SK-N-SH treated with all-trans-retinoic acid at 6 μM for 48 hours (cell line): ENCODE measurements around the gene SEC14L2.
A peak's percentile ranks its signal among the peaks of the same experiment; 100 is the strongest.

Source experiments
- ATAC-seq: fragments of 200-7000 bp; cut with Tn5 transposase; 3 replicates; pipeline ENCODE4 v1.9.1; 2020; ENCODE audit warnings: mild to moderate bottlenecking, moderate library complexity
- ARNTL ChIP-seq: fragments of 450-650 bp; formaldehyde crosslinking; IDR thresholded peaks from 2 replicates; pipeline ENCODE4 v1.5.0; 2020; ENCODE audit warnings: low read depth, mild to moderate bottlenecking, moderate library complexity, borderline replicate concordance
- BACH2 ChIP-seq: fragments of 250-450 bp; sonication (Bioruptor Pico); IDR thresholded peaks from 2 replicates; pipeline ENCODE4 v1.9.0; 2021; ENCODE audit warnings: mild to moderate bottlenecking, borderline replicate concordance
- CSDC2 ChIP-seq: fragments of 250-450 bp; sonication (Bioruptor Pico); IDR thresholded peaks from 2 replicates; pipeline ENCODE4 v1.5.0; 2020; ENCODE audit warnings: mild to moderate bottlenecking, moderate library complexity
- ESRRG ChIP-seq: fragments of 250-450 bp; sonication (Bioruptor Pico); IDR thresholded peaks from 2 replicates; pipeline ENCODE4 v1.6.1; 2021; ENCODE audit warnings: mild to moderate bottlenecking
- GLIS3 ChIP-seq: fragments of 250-450 bp; sonication (Bioruptor Pico); IDR thresholded peaks from 2 replicates; pipeline ENCODE4 v1.5.0; 2020; ENCODE audit warnings: mild to moderate bottlenecking, moderate library complexity
- ISL1 ChIP-seq: fragments of 250-450 bp; sonication (Bioruptor Pico); IDR thresholded peaks from 2 replicates; pipeline ENCODE4 v2.1.2; 2022; ENCODE audit warnings: mild to moderate bottlenecking, moderate library complexity
- OSR1 ChIP-seq: fragments of 250-450 bp; sonication (Bioruptor Pico); IDR thresholded peaks from 2 replicates; pipeline ENCODE4 v1.8.0; 2022; ENCODE audit warnings: moderate library complexity, mild to moderate bottlenecking, inconsistent platforms
- PPARA ChIP-seq: fragments of 250-450 bp; sonication (Bioruptor Pico); IDR thresholded peaks from 2 replicates; pipeline ENCODE4 v1.5.0; 2020; ENCODE audit warnings: mild to moderate bottlenecking, borderline replicate concordance
- SNAI2 ChIP-seq: fragments of 250-450 bp; sonication (Bioruptor Pico); IDR thresholded peaks from 2 replicates; pipeline ENCODE4 v1.5.0; 2020; ENCODE audit warnings: mild to moderate bottlenecking, moderate library complexity
- TCF4 ChIP-seq: fragments of 250-450 bp; sonication (Bioruptor Pico); IDR thresholded peaks from 2 replicates; pipeline ENCODE4 v1.8.0; 2021; ENCODE audit warnings: mild to moderate bottlenecking, moderate library complexity, borderline replicate concordance
- TOX ChIP-seq: fragments of 250-450 bp; sonication (Bioruptor Pico); IDR thresholded peaks from 2 replicates; pipeline ENCODE4 v1.8.0; 2021; ENCODE audit warnings: mild to moderate bottlenecking, moderate library complexity, borderline replicate concordance
- ZC3H10 ChIP-seq: fragments of 250-450 bp; sonication (Bioruptor Pico); IDR thresholded peaks from 2 replicates; pipeline ENCODE4 v1.5.1; 2021; ENCODE audit warnings: mild to moderate bottlenecking, moderate library complexity
- ZFP3 ChIP-seq: fragments of 250-450 bp; sonication (Bioruptor Pico); IDR thresholded peaks from 2 replicates; pipeline ENCODE4 v1.5.0; 2020; ENCODE audit warnings: mild to moderate bottlenecking, moderate library complexity
- ZFP30 ChIP-seq: fragments of 450-650 bp; formaldehyde crosslinking; IDR thresholded peaks from 2 replicates; pipeline ENCODE4 v1.5.0; 2022; ENCODE audit warnings: mild to moderate bottlenecking, moderate library complexity
- ZNF565 ChIP-seq: fragments of 450-650 bp; formaldehyde crosslinking; conservative IDR thresholded peaks from 2 replicates; pipeline ENCODE4 v1.5.0; 2020; ENCODE audit warnings: low read depth, mild to moderate bottlenecking, moderate library complexity
- ZNF70 ChIP-seq: fragments of 450-650 bp; formaldehyde crosslinking; IDR thresholded peaks from 2 replicates; pipeline ENCODE4 v1.5.0; 2020; ENCODE audit warnings: mild to moderate bottlenecking, moderate library complexity
- ZNF8 ChIP-seq: fragments of 450-650 bp; formaldehyde crosslinking; IDR thresholded peaks from 2 replicates; pipeline ENCODE4 v1.5.0; 2020; ENCODE audit warnings: mild to moderate bottlenecking, moderate library complexity
- TF ChIP-seq, protein P1 (sequence below): fragments of 250-450 bp; sonication (Bioruptor Pico); IDR thresholded peaks from 2 replicates; pipeline ENCODE4 v1.5.0; 2020; ENCODE audit warnings: mild to moderate bottlenecking, moderate library complexity
- TF ChIP-seq, protein P2 (sequence below): fragments of 250-450 bp; sonication (Bioruptor Pico); IDR thresholded peaks from 2 replicates; pipeline ENCODE4 v1.5.1; 2021; ENCODE audit warnings: mild to moderate bottlenecking, moderate library complexity
- TF ChIP-seq, protein P3 (sequence below): fragments of 250-450 bp; sonication (Bioruptor Pico); IDR thresholded peaks from 2 replicates; pipeline ENCODE4 v1.8.0; 2020; ENCODE audit warnings: mild to moderate bottlenecking, moderate library complexity, borderline replicate concordance
- TF ChIP-seq, protein P4 (sequence below): fragments of 250-450 bp; sonication (Bioruptor Pico); IDR thresholded peaks from 2 replicates; pipeline ENCODE4 v1.5.1; 2020; ENCODE audit warnings: low read depth, mild to moderate bottlenecking, moderate library complexity
- TF ChIP-seq, protein P5 (sequence below): fragments of 250-450 bp; sonication (Bioruptor Pico); IDR thresholded peaks from 2 replicates; pipeline ENCODE4 v1.8.0; 2021; ENCODE audit warnings: low read depth, mild to moderate bottlenecking, moderate library complexity, borderline replicate concordance

Gene SEC14L2

DNA sequence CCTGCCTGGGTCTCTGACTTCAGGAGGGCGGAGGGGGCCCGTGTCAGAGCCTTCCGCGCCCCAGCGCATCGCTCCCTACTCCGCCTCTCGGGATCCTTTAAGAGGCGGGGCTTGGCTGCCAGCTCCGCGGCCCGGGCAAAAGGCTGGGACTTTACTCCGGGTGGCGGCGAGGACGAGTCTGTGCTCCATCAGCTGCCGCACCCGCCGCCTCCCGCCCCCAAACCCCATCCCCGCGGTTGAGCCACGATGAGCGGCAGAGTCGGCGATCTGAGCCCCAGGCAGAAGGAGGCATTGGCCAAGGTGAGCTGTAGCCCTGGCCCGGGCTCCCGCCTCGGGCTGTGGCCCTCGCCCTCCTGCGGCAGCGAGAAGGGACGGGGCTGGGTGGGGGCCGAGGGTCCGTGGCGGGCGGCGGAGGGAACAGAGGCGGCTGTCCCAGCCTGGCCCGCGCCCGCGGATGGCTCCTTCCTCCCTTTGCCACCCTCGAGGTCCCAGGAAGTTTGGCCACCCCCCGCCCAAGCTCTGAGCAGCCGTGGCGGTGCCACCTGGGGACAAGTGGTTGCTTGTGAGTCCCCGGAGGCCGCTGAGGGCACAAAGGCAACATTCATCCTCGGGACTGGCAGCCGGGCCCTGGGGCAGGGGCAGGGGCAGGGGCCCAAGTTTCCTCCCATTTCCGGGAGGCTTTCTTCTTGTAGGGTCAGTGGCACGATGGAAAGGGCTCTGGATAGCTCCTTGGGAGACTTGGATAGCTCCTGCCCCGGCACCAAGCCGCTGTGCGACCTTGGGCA is at the start of gene SEC14L2:
SEC14L2 (plus strand) TSS at position 148 of the 785 bp plus-strand sequence; CDS start at position 247, 99 bp downstream.
- ATAC-seq, result peak; percentile 90
- TF ChIP-seq OSR1 (CRISPR knock-in tag), result no peak
- TF ChIP-seq CSDC2, result no peak
- TF ChIP-seq, protein P1, sequence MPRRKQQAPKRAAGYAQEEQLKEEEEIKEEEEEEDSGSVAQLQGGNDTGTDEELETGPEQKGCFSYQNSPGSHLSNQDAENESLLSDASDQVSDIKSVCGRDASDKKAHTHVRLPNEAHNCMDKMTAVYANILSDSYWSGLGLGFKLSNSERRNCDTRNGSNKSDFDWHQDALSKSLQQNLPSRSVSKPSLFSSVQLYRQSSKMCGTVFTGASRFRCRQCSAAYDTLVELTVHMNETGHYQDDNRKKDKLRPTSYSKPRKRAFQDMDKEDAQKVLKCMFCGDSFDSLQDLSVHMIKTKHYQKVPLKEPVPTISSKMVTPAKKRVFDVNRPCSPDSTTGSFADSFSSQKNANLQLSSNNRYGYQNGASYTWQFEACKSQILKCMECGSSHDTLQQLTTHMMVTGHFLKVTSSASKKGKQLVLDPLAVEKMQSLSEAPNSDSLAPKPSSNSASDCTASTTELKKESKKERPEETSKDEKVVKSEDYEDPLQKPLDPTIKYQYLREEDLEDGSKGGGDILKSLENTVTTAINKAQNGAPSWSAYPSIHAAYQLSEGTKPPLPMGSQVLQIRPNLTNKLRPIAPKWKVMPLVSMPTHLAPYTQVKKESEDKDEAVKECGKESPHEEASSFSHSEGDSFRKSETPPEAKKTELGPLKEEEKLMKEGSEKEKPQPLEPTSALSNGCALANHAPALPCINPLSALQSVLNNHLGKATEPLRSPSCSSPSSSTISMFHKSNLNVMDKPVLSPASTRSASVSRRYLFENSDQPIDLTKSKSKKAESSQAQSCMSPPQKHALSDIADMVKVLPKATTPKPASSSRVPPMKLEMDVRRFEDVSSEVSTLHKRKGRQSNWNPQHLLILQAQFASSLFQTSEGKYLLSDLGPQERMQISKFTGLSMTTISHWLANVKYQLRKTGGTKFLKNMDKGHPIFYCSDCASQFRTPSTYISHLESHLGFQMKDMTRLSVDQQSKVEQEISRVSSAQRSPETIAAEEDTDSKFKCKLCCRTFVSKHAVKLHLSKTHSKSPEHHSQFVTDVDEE (CRISPR knock-in tag), result no peak
- no peak for TF ChIP-seq TOX
- TF ChIP-seq ZNF8, result no peak

DNA sequence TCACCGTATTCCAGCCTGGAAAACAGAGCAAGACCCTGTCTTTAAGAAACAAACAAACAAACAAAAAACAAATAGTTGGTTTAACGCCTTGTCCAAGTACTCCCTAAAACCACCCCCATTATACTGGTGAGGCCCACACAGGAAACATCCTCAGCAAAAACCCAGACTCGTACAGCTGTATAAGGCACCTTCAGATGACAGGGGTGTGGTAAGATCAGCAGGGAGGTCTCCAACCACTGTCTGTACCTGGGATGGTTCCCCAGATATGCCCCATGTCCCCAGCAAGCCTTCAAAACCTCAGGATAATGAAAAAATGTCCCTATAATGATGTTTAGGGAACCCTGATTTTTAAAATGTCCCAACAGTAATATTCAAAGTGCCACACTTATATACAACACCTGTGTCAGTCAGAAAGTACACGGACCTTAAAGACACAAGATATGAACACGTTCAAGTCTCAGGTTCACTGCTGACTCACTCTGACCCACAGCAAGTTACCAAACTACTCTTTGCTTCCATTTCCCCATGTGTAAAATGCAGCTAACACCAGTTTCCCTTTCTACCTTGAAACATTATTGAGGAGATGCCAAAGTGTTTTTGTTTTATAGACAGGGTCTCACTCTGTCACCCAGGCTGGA is 49.4 kb upstream of the SEC14L2 start:
- TF ChIP-seq SNAI2 (CRISPR knock-in tag), result no peak
- TF ChIP-seq ZNF70 (CRISPR knock-in tag), result no peak
- TF ChIP-seq, protein P2, sequence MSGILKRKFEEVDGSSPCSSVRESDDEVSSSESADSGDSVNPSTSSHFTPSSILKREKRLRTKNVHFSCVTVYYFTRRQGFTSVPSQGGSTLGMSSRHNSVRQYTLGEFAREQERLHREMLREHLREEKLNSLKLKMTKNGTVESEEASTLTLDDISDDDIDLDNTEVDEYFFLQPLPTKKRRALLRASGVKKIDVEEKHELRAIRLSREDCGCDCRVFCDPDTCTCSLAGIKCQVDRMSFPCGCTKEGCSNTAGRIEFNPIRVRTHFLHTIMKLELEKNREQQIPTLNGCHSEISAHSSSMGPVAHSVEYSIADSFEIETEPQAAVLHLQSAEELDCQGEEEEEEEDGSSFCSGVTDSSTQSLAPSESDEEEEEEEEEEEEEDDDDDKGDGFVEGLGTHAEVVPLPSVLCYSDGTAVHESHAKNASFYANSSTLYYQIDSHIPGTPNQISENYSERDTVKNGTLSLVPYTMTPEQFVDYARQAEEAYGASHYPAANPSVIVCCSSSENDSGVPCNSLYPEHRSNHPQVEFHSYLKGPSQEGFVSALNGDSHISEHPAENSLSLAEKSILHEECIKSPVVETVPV (CRISPR knock-in tag), result no peak
- no peak for TF ChIP-seq CSDC2
- TF ChIP-seq GLIS3, result no peak
- TF ChIP-seq, protein P3, sequence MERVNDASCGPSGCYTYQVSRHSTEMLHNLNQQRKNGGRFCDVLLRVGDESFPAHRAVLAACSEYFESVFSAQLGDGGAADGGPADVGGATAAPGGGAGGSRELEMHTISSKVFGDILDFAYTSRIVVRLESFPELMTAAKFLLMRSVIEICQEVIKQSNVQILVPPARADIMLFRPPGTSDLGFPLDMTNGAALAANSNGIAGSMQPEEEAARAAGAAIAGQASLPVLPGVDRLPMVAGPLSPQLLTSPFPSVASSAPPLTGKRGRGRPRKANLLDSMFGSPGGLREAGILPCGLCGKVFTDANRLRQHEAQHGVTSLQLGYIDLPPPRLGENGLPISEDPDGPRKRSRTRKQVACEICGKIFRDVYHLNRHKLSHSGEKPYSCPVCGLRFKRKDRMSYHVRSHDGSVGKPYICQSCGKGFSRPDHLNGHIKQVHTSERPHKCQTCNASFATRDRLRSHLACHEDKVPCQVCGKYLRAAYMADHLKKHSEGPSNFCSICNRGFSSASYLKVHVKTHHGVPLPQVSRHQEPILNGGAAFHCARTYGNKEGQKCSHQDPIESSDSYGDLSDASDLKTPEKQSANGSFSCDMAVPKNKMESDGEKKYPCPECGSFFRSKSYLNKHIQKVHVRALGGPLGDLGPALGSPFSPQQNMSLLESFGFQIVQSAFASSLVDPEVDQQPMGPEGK (CRISPR knock-in tag), result no peak
- no peak for TF ChIP-seq ISL1 (CRISPR knock-in tag)
- no peak for TF ChIP-seq TCF4
- TF ChIP-seq ZC3H10 (CRISPR knock-in tag), result no peak
- no peak for TF ChIP-seq ZFP3
- no peak for TF ChIP-seq ZNF565 (CRISPR knock-in tag)
- no peak for TF ChIP-seq ZFP30
- no peak for TF ChIP-seq ESRRG (CRISPR knock-in tag)
- TF ChIP-seq OSR1 (CRISPR knock-in tag), result no peak
- TF ChIP-seq, protein P4, sequence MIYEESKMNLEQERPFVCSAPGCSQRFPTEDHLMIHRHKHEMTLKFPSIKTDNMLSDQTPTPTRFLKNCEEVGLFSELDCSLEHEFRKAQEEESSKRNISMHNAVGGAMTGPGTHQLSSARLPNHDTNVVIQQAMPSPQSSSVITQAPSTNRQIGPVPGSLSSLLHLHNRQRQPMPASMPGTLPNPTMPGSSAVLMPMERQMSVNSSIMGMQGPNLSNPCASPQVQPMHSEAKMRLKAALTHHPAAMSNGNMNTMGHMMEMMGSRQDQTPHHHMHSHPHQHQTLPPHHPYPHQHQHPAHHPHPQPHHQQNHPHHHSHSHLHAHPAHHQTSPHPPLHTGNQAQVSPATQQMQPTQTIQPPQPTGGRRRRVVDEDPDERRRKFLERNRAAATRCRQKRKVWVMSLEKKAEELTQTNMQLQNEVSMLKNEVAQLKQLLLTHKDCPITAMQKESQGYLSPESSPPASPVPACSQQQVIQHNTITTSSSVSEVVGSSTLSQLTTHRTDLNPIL (CRISPR knock-in tag), result no peak
- ATAC-seq, result no peak

DNA sequence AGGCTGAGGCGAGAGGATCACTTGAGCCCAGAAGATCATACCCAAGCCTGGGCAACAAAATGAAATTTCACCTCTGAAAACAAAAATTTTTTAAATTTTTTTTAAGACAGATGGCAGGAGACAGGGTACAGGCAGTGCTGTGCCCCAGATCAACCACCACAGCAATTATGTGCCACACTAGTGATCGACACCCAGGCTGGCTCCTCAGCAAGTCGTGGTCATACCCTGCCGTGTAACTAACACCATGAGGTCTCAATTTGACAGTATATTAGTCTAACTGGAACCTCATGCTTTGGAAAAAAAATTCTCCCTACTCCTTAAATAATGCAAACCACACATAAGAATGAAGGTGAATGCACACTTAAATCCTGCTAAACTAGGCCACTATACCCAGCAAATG is 48.4 kb upstream of the SEC14L2 start:
- TF ChIP-seq ZFP3 (no peak), TOX (no peak), PPARA (CRISPR knock-in tag) (no peak), OSR1 (CRISPR knock-in tag) (no peak), ZNF70 (CRISPR knock-in tag) (no peak), ZFP30 (no peak), CSDC2 (no peak), ESRRG (CRISPR knock-in tag) (no peak), SNAI2 (CRISPR knock-in tag) (no peak), BACH2 (CRISPR knock-in tag) (no peak), GLIS3 (no peak), ZC3H10 (CRISPR knock-in tag) (no peak), ZNF8 (no peak), TCF4 (no peak), ARNTL (CRISPR knock-in tag) (no peak), ISL1 (CRISPR knock-in tag) (no peak)
- TF ChIP-seq, protein P4 (CRISPR knock-in tag), result no peak
- TF ChIP-seq, protein P3 (CRISPR knock-in tag), result no peak
- TF ChIP-seq, protein P5, sequence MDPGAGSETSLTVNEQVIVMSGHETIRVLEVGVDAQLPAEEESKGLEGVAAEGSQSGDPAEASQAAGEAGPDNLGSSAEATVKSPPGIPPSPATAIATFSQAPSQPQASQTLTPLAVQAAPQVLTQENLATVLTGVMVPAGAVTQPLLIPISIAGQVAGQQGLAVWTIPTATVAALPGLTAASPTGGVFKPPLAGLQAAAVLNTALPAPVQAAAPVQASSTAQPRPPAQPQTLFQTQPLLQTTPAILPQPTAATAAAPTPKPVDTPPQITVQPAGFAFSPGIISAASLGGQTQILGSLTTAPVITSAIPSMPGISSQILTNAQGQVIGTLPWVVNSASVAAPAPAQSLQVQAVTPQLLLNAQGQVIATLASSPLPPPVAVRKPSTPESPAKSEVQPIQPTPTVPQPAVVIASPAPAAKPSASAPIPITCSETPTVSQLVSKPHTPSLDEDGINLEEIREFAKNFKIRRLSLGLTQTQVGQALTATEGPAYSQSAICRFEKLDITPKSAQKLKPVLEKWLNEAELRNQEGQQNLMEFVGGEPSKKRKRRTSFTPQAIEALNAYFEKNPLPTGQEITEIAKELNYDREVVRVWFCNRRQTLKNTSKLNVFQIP (CRISPR knock-in tag), result no peak
- no peak for ATAC-seq
